Lung (tissue), 12 donors: ENCODE results near the gene CDH4. TPM values are rescaled to one million over a fixed set of nuclear protein-coding genes. Genes with fewer than 3 reads are reported as not detected.

Experiments
- ATAC-seq: fragments of 200-7000 bp; cut with Tn5 transposase; one replicate; pipeline ENCODE4 v1.9.1; 2020; ENCODE audit warnings: moderate number of reproducible peaks; ENCODE audit not compliant: insufficient read depth, low FRiP score
- DNase-seq, 3 donors: peaks; one replicate each; pipeline ENCODE4 v3.0.0-alpha.2; 2013 to 2017
- H3K27ac ChIP-seq, 2 donors: one replicate each; pipeline ENCODE4 v1.5.1; 2013; ENCODE audit warnings: mild to moderate bottlenecking in 2 of 2, moderate library complexity in 2 of 2, control low read depth in 1 of 2, inconsistent platforms in 1 of 2, low read depth in 1 of 2, low read length in 1 of 2
- H3K27me3 ChIP-seq, 3 donors: one replicate each; pipeline ENCODE4 v1.5.1; 2013; ENCODE audit warnings: low read length in 2 of 3; ENCODE audit not compliant: control insufficient read depth in 3 of 3, insufficient read depth in 3 of 3
- H3K36me3 ChIP-seq, 4 donors: one replicate each; pipeline ENCODE4 v1.5.1; 2013; ENCODE audit warnings: low read length in 4 of 4, mild to moderate bottlenecking in 1 of 4, moderate library complexity in 1 of 4; ENCODE audit not compliant: control insufficient read depth in 4 of 4, insufficient read depth in 4 of 4
- H3K4me1 ChIP-seq, 5 donors: one replicate each; pipeline ENCODE4 v1.5.1; 2013; ENCODE audit warnings: low read length in 5 of 5, mild to moderate bottlenecking in 2 of 5, moderate library complexity in 1 of 5; ENCODE audit not compliant: control insufficient read depth in 5 of 5, insufficient read depth in 5 of 5
- H3K4me3 ChIP-seq: one replicate; pipeline ENCODE4 v1.5.1; 2013; ENCODE audit warnings: mild to moderate bottlenecking, control low read depth, moderate library complexity
- H3K9ac ChIP-seq, 2 donors: one replicate each; pipeline ENCODE4 v1.5.1; 2013; ENCODE audit warnings: low read length in 2 of 2, control low read depth in 1 of 2; ENCODE audit not compliant: insufficient read depth in 1 of 2
- H3K9me3 ChIP-seq, 4 donors: one replicate each; pipeline ENCODE4 v1.5.1; 2013; ENCODE audit warnings: low read length in 3 of 4, mild to moderate bottlenecking in 1 of 4, moderate library complexity in 1 of 4; ENCODE audit not compliant: control insufficient read depth in 4 of 4, insufficient read depth in 3 of 4
- CTCF ChIP-seq: IDR thresholded peaks from 2 replicates; pipeline ENCODE4 v1.5.1; 2012; ENCODE audit warnings: mild to moderate bottlenecking; ENCODE audit errors: control extremely low read depth, extremely low read depth
- WGBS, 2 donors: extraction: QIAGEN DNeasy Blood & Tissue Kit; methylation state at CpG; one replicate each; pipeline ENCODE4 v1.1.7; 2013; 5-methylcytosine and 5-hydroxymethylcytosine counted together
- polyA plus RNA-seq, 2 donors: library from polyadenylated mRNA; stranded (reverse); fragments of 200-250 nt; gene quantifications; one replicate each; pipeline ENCODE4 v1.2.1, GENCODE V29; 2013
- total RNA-seq, 2 donors: library from RNA; depleted of rRNA in 1 of 2; stranded (reverse); fragments of >200 nt in 1 of 2; gene quantifications; one replicate each; pipeline ENCODE4 v1.2.1, GENCODE V29; 2014 to 2021
- donor health status: control.
- donor health status: control.
- donor health status: Bipolar disorder and iron deficiency.
- donor health status: healthy.
- donor health status: DM: yes; HTN: yes; CAD: no.

The CDH4 gene
- total and polyA plus RNA-seq, 4 donors: 0.10 to 2.1 (median 0.34) TPM

GRCh38 chr20:61818746-61819573, 566.9 kb downstream of the CDH4 start:
- H3K36me3 ChIP-seq: no peaks in the 10 kb centered on the region
- no peak overlapping the region for H3K4me3 ChIP-seq
- H3K9ac ChIP-seq: no peak overlapping the region
- 87 to 89% methylated on average over 32 of the region's 32 CpGs for WGBS, 2 donors
- H3K27me3 ChIP-seq: peaks cover 0 to 5% (median 3%) of the 10 kb centered on the region in 3 donors
- no peak for TF ChIP-seq CTCF
- DNase-seq (no peak), ATAC-seq (no peak)
- H3K4me1 ChIP-seq: no peaks in the 10 kb centered on the region
- H3K9me3 ChIP-seq: peaks cover 0 to 7% (median 0%) of the 10 kb centered on the region in 4 donors
- H3K27ac ChIP-seq: no peak overlapping the region

GRCh38 chr20:61819574-61819846, 567.4 kb downstream of the CDH4 start:
- DNase-seq: no peak
- Histone ChIP-seq H3K4me3 (no peak overlapping the region), H3K27ac (no peak overlapping the region), H3K36me3 (no peaks in the 10 kb centered on the region), H3K27me3 (peaks cover 0 to 5% (median 3%) of the 10 kb centered on the region in 3 donors), H3K9me3 (peaks cover 0 to 7% (median 0%) of the 10 kb centered on the region in 4 donors), H3K9ac (no peak overlapping the region), H3K4me1 (no peaks in the 10 kb centered on the region)
- ATAC-seq: no peak
- TF ChIP-seq CTCF: no peak
- WGBS, 2 donors: 73 to 78% methylated on average over 3 of the region's 3 CpGs

GRCh38 chr20:61819921-61820825, 568.1 kb downstream of the CDH4 start:
- H3K9ac ChIP-seq: no peak overlapping the region
- H3K27me3 ChIP-seq: peaks cover 0 to 5% (median 3%) of the 10 kb centered on the region in 3 donors
- ATAC-seq: no peak
- no peak overlapping the region for H3K27ac ChIP-seq
- no peak for DNase-seq
- H3K36me3 ChIP-seq: no peaks in the 10 kb centered on the region
- 84 to 88% methylated on average over 27 of the region's 27 CpGs for WGBS, 2 donors
- H3K4me3 ChIP-seq: no peak overlapping the region
- H3K4me1 ChIP-seq: no peaks in the 10 kb centered on the region
- no peak for TF ChIP-seq CTCF
- H3K9me3 ChIP-seq: peaks cover 0 to 7% (median 0%) of the 10 kb centered on the region in 4 donors
